Activated CD4-positive, CD25-positive, alpha-beta regulatory T cell treated with anti-CD3 and anti-CD28 coated beads, Interleukin-2, amount 50 U/mL, for 16 hours (primary cell): ENCODE measurements around the gene ANKDD1B.
A peak's percentile ranks its signal among the peaks of the same experiment; 100 is the strongest.
"Not testable (repeated sequence)": the region's sequence is repeated elsewhere in the genome, so short reads cannot be mapped to it uniquely, and the experiment has no call there.

Experiments used
- DNase-seq: peaks from one replicate; pipeline ENCODE4 v3.0.0-alpha.2; 2020; ENCODE audit warnings: low read depth, low spot score

The ANKDD1B gene

GRCh38 chr5:75660678-75661465 is 49.6 kb downstream of the ANKDD1B start:
- DNase-seq: no peak

- no peak for DNase-seq
Measured at GRCh38 chr5:75662061-75662460, 50.8 kb downstream of the ANKDD1B start.

- no peak for DNase-seq
Measured at GRCh38 chr5:75663579-75664284, 52.5 kb downstream of the ANKDD1B start.

- DNase-seq: no peak
Measured at GRCh38 chr5:75664979-75665378, 53.7 kb downstream of the ANKDD1B start.

GRCh38 chr5:75666801-75667200 is 55.5 kb downstream of the ANKDD1B start:
- no peak for DNase-seq

- no peak for DNase-seq
Measured at GRCh38 chr5:75667586-75667985, 56.3 kb downstream of the ANKDD1B start.

- DNase-seq: no peak
Measured at GRCh38 chr5:75668445-75668844, 57.2 kb downstream of the ANKDD1B start.

GRCh38 chr5:75668977-75669689 is 57.9 kb downstream of the ANKDD1B start:
- DNase-seq: peak; percentile 14

- DNase-seq: no peak
Measured at GRCh38 chr5:75670577-75670976, 59.3 kb downstream of the ANKDD1B start.

GRCh38 chr5:75671506-75671905 is 60.3 kb downstream of the ANKDD1B start:
- no peak for DNase-seq

- no peak for DNase-seq
Measured at GRCh38 chr5:75672616-75673015, 61.4 kb downstream of the ANKDD1B start.

GRCh38 chr5:75675783-75676182 is 64.5 kb downstream of the ANKDD1B start:
- no peak for DNase-seq

- no peak for DNase-seq
Measured at GRCh38 chr5:75677607-75678006, 66.4 kb downstream of the ANKDD1B start.

GRCh38 chr5:75678155-75678554 is 66.9 kb downstream of the ANKDD1B start:
- DNase-seq: no peak

GRCh38 chr5:75681125-75681830 is 70.0 kb downstream of the ANKDD1B start:
- DNase-seq: no peak

GRCh38 chr5:75685141-75685540 is 73.9 kb downstream of the ANKDD1B start:
- DNase-seq: no peak

- DNase-seq: no peak
Measured at GRCh38 chr5:75686480-75686879, 75.2 kb downstream of the ANKDD1B start.

- no peak for DNase-seq
Measured at GRCh38 chr5:75690669-75691068, 79.4 kb downstream of the ANKDD1B start.

GRCh38 chr5:75694781-75695180 is 83.5 kb downstream of the ANKDD1B start:
- DNase-seq: no peak

- not testable (repeated sequence) for DNase-seq
Measured at GRCh38 chr5:75695472-75696351, 84.5 kb downstream of the ANKDD1B start.

GRCh38 chr5:75701856-75702255 is 90.6 kb downstream of the ANKDD1B start:
- no peak for DNase-seq
